ENCODE data around the gene CHST10. TPM values are rescaled to one million over a fixed set of nuclear protein-coding genes. Genes with fewer than 3 reads are reported as not detected.
"Not testable (repeated sequence)": the region's sequence is repeated elsewhere in the genome, so short reads cannot be mapped to it uniquely, and the experiment has no call there.

CHST10 gene
- total RNA-seq, 1 donor from 2014 or later: 20.6 TPM

- Mint-ChIP-seq H3K27ac (ENCODE audit: unreplicated experiment) (no peak overlapping the region), H3K9me3 (ENCODE audit: unreplicated experiment) (peaks cover 4% of the 10 kb centered on the region), H3K4me3 (ENCODE audit: unreplicated experiment) (no peak overlapping the region), H3K36me3 (ENCODE audit: low read depth, unreplicated experiment) (peaks cover 7% of the 10 kb centered on the region), H3K4me1 (ENCODE audit: unreplicated experiment) (peaks cover 4% of the 10 kb centered on the region), H3K27me3 (ENCODE audit: unreplicated experiment) (no peaks in the 10 kb centered on the region)
- TF ChIP-seq CTCF (IDR thresholded peaks at IDR 0.05; ENCODE audit: unreplicated experiment): no peak
- no peak for DNase-seq (ENCODE audit: low spot score)
Measured at GRCh38 chr2:100365434-100365833, 52.0 kb downstream of the CHST10 start.

GRCh38 chr2:100362269-100362668 is 55.2 kb downstream of the CHST10 start:
- H3K27ac Mint-ChIP-seq (ENCODE audit: unreplicated experiment); DNase-seq (ENCODE audit: low spot score); H3K36me3 Mint-ChIP-seq (ENCODE audit: low read depth, unreplicated experiment); H3K4me3 Mint-ChIP-seq (ENCODE audit: unreplicated experiment); H3K27me3 Mint-ChIP-seq (ENCODE audit: unreplicated experiment); H3K9me3 Mint-ChIP-seq (ENCODE audit: unreplicated experiment); H3K4me1 Mint-ChIP-seq (ENCODE audit: unreplicated experiment): not testable (repeated sequence)

- Mint-ChIP-seq H3K27me3 (ENCODE audit: unreplicated experiment) (peaks cover under 1% of the 10 kb centered on the region), H3K4me3 (ENCODE audit: unreplicated experiment) (no peak overlapping the region), H3K36me3 (ENCODE audit: low read depth, unreplicated experiment) (peaks cover 7% of the 10 kb centered on the region), H3K4me1 (ENCODE audit: unreplicated experiment) (no peaks in the 10 kb centered on the region), H3K27ac (ENCODE audit: unreplicated experiment) (no peak overlapping the region), H3K9me3 (ENCODE audit: unreplicated experiment) (peaks cover 4% of the 10 kb centered on the region)
- no peak for TF ChIP-seq CTCF (IDR thresholded peaks at IDR 0.05; ENCODE audit: unreplicated experiment)
- DNase-seq (ENCODE audit: low spot score): no peak
Measured at GRCh38 chr2:100359576-100359975, 57.9 kb downstream of the CHST10 start.

- DNase-seq (ENCODE audit: low spot score): no peak
- Mint-ChIP-seq H3K4me3 (ENCODE audit: unreplicated experiment) (no peak overlapping the region), H3K27me3 (ENCODE audit: unreplicated experiment) (peaks cover 2% of the 10 kb centered on the region), H3K4me1 (ENCODE audit: unreplicated experiment) (no peaks in the 10 kb centered on the region), H3K36me3 (ENCODE audit: low read depth, unreplicated experiment) (peaks cover 7% of the 10 kb centered on the region), H3K27ac (ENCODE audit: unreplicated experiment) (no peak overlapping the region), H3K9me3 (ENCODE audit: unreplicated experiment) (peaks cover 4% of the 10 kb centered on the region)
- no peak for TF ChIP-seq CTCF (IDR thresholded peaks at IDR 0.05; ENCODE audit: unreplicated experiment)
Measured at GRCh38 chr2:100358554-100358953, 58.9 kb downstream of the CHST10 start.

- no peaks in the 10 kb centered on the region for H3K36me3 Mint-ChIP-seq (ENCODE audit: low read depth, unreplicated experiment)
- H3K27ac Mint-ChIP-seq (ENCODE audit: unreplicated experiment): no peak overlapping the region
- peaks cover 4% of the 10 kb centered on the region for H3K9me3 Mint-ChIP-seq (ENCODE audit: unreplicated experiment)
- H3K4me3 Mint-ChIP-seq (ENCODE audit: unreplicated experiment): no peak overlapping the region
- no peak for TF ChIP-seq CTCF (IDR thresholded peaks at IDR 0.05; ENCODE audit: unreplicated experiment)
- H3K27me3 Mint-ChIP-seq (ENCODE audit: unreplicated experiment): peaks cover 5% of the 10 kb centered on the region
- DNase-seq (ENCODE audit: low spot score): no peak
- H3K4me1 Mint-ChIP-seq (ENCODE audit: unreplicated experiment): no peaks in the 10 kb centered on the region
Measured at GRCh38 chr2:100352521-100352920, 64.9 kb downstream of the CHST10 start.
